NCI-H748 (cell line): Measurements from ENCODE around the gene CLCNKA.

ENCODE experiments used
- DNase-seq: peaks from one replicate; lab custom pipeline; 2025; ENCODE audit not compliant: unreplicated experiment; lab: John Stamatoyannopoulos, UW

The CLCNKA gene

DNA sequence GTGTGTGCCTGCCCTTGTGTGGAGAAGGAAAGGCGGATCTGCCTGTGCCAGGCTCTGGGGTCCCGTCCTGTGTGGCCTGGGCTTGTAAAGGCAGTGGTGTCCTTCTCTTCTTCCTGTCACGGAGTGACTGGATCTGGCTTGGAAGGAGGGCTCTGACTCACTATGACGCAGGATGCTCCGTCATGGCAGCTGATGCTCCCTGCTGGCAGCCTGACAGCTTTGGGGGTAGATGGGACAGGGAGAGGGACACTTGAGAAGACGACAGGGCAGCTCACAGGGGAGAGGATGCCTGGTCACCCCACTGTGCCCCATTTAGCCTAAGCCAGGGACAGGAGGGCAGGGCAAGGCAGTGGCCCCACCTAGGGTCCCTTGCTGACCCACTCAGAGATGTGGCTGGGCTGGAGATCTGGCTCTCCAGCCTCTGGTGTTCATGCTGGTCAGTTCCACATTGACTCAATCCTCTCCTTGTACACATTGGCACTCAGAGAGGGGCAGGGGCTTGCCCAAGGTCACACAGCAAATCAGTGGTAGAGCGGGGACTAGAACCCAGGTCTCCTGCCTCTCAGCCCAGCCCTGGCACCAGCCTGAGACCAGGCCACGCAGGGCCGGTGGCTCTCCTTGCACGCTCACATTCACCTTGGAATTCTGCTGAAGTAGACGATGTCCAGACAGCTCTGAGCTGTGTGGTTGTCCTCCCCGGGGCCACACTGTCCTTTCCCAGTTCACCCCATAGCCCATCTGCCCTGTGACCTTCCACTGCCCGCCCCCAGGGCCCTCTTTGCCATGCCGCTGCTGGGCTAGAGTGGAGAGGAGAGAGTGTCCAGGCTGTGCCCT is 54.4 kb downstream of the CLCNKA start:
- no peak for DNase-seq

GRCh38 chr1:16076865-16077238 is 55.0 kb downstream of the CLCNKA start:
- no peak for DNase-seq

DNA sequence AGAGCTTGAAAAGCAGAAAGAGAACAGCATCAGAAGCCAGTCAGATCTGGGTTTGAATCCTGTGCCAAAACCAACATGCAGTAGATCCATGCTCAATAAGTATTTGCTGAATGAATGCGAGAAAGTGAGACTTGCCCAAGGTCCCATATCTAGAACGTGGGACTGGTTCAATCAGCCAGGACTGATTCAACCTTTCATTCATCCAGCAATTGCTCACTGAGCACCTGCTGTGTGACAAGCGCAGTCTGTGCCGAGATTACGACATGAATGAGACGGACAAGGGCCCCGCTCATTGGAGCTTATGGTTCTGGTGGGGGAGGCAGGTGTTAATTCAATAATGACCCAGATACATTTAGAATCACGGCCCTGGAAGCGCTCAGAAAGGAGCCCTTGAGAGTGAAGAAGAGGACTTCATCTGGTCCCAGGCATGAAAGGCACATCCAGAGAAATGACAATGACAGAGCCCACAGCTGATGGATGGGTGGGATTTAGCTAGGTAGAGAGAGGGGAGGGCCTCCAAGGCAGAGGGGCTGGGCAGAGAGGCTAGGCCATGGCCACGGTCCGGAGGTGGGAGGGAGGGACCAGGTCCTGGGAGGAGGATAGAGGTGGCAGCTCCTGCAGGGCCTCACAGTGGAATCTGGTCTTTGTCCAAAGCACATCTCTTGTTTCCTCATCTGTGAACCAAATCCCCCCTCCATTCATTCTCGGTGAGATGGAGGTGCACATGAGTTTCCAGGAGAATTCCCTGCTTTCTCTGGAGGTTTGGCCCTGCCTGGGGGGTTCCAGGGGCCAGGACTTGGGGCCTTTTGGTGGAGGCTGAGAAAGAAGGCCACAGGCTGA is 55.8 kb downstream of the CLCNKA start:
- no peak for DNase-seq

- peak; percentile 61 for DNase-seq
Observed at GRCh38 chr1:16078925-16079656, 57.3 kb downstream of the CLCNKA start.

- DNase-seq = no peak
Observed at GRCh38 chr1:16080422-16081150, 58.8 kb downstream of the CLCNKA start.

GRCh38 chr1:16081636-16082035 is 59.8 kb downstream of the CLCNKA start:
- no peak for DNase-seq

- peak; percentile 52 for DNase-seq
Observed at GRCh38 chr1:16082283-16083038, 60.6 kb downstream of the CLCNKA start.

- DNase-seq = peak; percentile 24
Observed at GRCh38 chr1:16083486-16083885, 61.6 kb downstream of the CLCNKA start.
